Islet precursor cell (in vitro differentiated cells): ENCODE measurements around the gene F11R.
"Not testable (repeated sequence)": the region's sequence is repeated elsewhere in the genome, so short reads cannot be mapped to it uniquely, and the experiment has no call there.

ENCODE experiments used
- DNase-seq: peaks from one replicate; pipeline ENCODE4 v3.0.0-alpha.2; 2018

F11R gene

DNA sequence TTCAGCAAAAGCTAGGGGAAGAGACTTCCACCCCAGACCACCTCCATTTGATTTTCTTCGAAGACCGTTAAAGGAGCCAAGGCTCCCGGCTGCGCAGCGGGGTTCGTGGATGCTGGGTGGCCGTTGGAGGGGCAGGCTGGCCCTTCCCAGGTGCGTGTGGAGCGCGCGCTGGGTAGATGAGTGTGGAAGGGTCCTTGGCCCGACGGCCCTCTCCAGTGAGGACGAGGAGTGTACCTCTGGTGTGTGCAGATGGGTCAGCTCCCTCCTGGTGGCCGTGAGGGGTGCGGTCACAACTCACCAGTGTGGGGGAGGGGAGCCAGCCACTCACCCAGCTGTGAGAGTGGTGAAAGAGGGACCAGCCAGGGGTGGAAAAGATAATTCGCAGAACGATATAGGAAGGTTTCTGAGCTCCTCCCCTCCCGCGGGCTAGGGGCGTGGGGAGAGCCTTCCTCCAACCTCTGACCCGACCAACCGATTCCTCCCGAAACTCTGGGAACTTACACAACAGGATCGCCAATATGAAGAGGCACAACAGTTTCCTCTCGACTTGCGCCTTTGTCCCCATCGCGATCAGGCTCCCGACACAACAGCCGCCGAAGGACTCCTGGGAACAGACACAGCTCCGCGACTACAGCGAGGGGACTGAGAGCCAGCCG lies at the start of gene F11R:
Gene F11R, minus strand, starts transcription at position 644 of the 656 bp plus-strand sequence. Its CDS starts 79 bp downstream, at position 565.
- peak; percentile 92 for DNase-seq

DNA sequence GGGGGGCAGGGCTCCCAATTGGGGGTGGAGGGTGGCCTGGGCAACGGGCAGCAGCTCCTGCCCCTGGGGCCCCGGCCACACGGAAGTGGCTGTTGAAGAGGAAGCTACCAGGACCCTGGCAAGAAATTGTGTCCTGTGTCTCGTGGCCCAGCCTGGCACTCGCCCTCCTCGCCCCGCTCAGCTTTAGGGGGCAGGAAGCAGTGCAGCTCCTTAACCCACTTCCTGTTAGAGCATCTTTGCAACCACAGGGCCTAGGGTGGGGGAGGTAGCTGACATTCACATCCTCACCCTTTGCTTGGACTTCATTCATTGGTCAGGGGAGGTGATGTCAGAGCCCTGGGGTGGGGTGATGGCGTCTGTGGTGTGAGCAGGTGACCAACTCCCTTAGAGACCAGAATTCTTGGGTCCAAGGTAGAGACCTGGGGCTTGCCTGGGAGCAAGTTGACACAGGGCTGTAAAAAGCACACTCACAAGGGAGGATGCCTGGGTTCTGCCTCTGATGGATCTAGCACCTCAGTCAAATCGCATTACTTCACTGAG lies 48.8 kb upstream of the F11R start, which contains the start of gene ARHGAP30:
Gene ARHGAP30, minus strand, starts transcription at position 161 of the 540 bp plus-strand sequence. CDS start 267 bp downstream, outside the sequence.
- DNase-seq = no peak

DNA sequence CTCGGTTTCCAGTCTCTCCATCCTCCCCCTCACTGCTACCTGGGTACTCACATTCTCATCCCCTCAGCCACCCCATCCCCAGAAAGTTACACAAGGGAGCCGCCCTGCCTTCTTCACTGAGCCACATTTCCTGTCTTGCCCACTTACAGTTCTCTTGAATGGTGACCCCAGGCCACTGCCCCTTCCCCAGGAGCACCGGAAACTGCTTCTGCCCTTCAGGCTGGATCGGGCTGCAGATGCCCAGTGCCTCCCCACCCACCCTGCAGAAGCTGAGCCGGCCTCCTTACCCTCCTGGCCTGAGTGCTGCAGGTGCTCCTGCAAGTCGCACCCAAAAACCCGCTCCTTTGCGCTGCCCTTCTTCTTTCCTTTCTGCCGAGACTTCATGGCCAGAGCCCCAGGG lies 48.3 kb upstream of the F11R start:
- DNase-seq = no peak

DNA sequence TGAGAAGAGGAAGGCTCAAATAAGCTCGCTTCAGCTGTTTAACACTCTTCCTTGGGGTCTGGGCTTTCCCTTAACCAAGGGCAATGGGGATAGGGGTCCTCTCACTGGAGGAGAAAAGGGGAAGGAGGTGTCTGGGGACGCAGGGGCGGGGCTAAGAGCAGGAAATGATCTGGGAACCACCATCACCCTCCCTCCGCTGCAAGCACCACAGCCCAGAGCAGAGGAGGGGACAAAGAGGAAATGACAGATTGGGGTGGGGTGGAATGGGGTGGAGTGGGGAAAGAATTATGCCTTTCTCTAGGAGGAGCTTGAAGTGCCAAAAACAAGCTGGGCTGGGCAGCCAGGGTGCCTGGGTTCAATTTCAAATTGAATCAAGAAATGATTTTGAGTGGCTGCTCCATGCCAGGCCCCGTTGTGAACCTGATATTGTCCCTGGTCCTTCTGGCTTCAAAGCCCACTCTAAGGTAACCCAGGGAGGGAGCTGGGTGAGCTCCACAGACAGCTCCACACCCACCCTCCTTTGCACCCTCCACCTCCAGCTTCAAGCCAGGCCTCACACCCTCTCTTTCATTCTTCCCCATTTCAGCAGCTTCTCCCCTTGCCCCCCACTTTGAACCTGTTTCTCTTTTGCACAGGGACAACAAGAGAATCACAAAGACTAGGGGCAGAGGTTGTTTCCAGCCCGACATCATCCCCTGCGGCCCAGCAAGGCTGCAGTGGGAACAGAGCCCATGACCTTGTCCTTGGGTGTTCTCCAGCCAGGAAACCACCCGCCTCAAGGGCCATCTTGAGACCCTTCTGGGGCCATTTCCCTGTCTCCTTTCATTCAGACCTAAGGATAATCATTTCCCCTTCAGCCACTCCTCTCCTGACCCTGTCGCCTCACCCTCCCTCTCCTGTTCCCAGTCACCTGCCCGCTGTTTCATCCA lies 47.6 kb upstream of the F11R start:
- DNase-seq = no peak

DNA sequence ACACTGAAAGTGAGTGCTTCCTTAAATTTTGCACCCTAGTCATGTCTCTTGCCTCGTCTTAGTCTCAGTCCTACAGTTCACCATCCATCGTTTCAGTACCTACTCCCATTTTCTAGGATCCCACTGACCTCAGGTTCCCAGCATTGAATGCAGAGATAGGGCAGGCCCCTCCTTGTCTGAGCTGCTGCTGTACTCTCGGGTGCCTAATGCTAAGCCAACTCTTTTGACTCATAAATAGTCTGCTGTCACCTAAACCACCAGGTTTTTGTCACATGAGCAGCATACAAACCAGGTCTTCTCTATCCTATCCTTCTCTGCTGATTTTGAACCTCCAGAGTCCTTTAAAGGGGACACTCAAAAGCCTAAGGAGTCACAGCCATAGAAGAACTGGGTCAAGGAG lies 45.7 kb upstream of the F11R start:
- no peak for DNase-seq

DNA sequence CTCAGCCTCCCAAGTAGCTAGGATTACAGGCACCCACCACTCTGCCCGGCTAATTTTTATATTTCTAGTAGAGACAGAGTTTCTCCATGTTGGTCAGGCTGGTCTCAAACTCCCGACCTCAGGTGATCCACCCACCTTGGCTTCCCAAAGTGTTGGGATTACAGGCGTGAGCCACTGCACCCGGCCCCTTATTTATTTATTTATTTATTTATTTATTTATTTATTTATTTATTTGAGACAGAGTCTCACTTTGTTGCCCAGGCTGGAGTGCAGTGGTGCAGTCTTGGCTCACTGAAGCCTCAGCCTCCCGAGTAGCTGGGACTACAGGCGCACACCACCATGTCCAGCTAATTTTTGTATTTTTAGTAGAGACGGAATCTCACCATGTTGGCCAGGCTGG lies 44.7 kb upstream of the F11R start:
- DNase-seq = not testable (repeated sequence)

DNA sequence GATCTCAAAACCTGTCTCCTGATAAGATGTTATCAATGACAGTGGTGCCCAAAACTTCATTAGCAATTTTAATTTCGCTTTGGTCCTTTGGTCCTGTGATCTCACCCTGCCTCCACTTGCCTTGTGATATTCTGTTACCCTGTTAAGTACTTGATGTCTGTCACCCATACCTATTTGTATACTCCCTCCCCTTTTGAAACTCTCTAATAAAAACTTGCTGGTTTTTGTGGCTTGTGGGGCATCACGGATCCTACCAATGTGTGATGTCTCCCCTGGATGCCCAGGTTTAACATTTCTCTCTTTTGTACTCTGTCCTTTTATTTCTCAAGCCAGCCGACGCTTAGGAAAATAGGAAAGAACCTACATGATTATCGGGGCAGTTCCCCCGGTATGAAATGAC lies 43.0 kb upstream of the F11R start:
- DNase-seq = not testable (repeated sequence)

DNA sequence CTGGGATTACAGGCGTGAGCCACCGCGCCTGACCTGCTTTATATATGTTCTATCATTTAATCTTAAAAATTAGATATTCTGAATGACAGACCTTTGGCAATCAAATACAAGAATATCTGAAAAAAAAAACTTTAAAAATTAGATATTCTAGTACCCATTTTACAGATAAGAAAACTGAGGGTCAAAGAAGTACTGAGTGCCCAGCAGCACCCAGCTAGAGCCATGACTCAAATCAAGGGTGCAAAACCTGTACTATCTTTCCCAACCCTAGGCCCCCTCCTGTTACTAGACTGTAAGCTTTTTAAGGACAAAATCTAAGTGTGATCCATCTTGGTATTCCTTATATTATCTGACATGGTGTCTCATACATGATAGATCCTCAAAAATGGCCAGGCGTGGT lies 40.5 kb upstream of the F11R start:
- DNase-seq = no peak

DNA sequence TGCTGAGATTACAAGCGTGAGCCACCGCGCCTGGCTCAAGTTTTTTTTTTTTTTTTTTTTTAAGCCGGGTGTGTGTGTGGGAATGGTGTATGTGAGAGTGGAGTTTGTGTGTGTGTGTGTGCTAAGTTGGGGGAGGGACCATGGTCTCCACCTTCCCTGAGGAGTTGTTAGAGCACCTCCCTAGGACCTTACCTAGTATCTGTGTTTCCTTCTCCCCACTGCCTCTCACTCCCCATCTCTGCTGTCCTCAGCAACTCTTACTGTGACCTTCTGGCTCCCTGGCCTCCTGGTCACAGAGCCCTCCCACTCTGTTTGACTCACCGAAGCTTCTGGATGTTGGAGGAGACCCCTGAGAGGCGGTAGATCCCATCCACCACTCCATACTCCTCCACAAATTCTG lies 38.3 kb upstream of the F11R start:
- DNase-seq = no peak

DNA sequence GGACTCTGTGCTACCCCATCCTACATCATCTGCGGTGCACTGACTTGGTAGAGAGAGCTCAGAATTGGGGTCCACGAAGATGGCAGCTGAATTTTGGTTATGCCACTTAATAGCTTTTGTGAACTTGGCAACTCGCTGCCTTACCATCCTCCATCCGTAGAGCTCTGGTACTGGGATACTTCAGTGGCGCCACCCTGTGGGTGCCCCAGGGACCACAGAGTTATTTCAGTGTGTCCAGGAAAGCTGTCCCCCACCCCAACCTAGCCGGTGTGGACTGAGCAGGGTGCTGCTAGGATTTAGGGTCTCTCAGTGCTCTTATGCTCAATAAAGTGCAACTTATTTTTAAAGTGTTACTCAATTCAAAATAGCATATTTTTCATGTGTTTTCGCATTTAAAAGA lies 33.9 kb upstream of the F11R start:
- DNase-seq = no peak

DNA sequence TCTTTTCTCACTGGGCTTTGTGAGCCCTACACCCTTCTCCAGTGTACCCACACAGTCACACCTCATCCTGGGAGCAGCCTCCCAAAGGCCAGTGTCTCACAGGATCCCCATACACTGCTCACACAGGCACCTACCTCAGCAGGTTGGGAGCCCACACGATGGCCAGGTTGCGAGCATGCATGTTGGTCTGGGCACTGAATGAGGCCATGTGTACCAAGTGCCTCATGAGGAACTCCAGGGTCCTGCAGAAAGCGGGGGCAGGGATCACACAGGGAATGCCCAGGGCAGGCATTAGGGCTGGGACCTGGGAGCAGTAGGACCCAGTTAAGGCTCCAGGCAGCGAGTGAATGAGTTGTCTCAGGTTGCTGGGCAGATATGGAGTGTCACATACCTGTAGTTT lies 33.3 kb upstream of the F11R start:
- no peak for DNase-seq

DNA sequence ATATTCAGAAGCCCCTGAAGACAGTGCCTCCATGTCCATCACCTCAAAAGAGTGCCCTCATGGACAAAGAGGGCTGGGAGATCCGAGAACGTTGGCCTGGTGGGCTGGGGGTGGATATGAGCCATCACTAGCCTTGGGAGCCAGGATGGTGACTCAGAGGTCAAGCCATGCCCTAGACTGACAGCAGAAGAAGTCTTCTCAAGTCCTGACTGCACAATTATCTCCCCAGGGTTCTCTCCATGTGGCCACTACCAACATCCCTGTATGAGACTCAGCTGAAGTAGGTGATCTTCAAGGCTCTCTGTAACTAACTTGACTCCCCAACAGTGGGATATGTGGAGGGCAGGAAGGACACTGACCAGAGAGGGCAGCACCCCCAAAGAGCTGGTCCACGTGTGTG lies 31.9 kb upstream of the F11R start:
- DNase-seq = no peak

DNA sequence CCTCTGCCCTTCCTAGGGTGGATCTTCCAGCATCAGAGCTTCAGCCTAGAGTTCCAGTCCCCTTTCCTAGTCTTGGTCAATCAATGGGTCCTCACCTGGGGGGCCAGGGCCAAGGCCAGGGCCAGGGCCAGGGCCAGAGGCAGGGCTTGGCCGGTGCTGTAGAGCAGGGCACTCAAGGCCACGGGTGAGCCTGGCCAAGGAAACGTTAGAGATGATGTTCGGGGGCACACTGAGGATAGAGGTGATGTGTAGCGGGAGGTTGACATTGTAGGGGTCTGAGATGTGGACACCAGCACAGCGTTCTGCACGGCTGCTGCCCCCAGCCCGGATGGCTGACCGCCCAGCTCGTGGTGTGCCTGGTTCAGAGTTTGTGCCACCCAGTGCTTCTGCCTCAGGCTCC lies 30.3 kb upstream of the F11R start:
- no peak for DNase-seq

DNA sequence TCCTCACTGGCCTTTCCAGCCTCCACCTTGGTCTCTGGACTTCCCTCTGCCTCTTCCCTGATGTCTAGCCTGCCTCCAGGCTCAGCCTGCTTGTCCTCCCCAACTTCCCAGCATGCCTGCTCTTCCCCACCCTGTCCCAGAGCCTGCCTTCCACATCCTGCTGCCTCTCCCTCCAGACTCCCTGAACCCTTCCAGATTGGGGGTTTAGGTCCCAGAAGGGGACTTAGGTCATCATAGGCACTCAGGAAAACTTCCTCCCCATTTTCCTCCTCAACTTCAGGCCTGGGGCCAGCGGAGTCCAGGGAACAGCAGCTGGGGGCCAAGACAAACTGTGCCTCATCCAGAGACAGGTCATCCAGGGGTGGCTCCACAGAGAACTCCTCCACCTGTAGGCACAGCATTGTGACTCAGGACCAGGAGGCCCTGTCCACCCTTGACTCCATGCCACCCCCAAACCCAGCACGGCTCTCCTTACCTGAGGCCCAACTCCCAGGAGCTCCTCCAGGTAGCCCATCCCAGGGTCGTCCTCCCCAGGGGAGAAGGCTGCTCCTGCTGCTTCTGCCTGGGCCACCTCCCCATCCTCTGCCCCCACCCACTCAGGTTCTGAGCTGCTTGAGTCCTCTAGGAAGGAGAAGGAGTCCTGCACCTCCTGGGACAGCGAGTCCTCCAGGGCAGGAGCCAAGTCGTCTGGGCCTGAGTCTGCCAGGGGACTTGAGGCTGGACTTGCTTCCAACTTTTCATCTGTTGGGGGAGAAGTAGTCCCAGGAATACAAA lies 28.2 kb upstream of the F11R start:
- no peak for DNase-seq

DNA sequence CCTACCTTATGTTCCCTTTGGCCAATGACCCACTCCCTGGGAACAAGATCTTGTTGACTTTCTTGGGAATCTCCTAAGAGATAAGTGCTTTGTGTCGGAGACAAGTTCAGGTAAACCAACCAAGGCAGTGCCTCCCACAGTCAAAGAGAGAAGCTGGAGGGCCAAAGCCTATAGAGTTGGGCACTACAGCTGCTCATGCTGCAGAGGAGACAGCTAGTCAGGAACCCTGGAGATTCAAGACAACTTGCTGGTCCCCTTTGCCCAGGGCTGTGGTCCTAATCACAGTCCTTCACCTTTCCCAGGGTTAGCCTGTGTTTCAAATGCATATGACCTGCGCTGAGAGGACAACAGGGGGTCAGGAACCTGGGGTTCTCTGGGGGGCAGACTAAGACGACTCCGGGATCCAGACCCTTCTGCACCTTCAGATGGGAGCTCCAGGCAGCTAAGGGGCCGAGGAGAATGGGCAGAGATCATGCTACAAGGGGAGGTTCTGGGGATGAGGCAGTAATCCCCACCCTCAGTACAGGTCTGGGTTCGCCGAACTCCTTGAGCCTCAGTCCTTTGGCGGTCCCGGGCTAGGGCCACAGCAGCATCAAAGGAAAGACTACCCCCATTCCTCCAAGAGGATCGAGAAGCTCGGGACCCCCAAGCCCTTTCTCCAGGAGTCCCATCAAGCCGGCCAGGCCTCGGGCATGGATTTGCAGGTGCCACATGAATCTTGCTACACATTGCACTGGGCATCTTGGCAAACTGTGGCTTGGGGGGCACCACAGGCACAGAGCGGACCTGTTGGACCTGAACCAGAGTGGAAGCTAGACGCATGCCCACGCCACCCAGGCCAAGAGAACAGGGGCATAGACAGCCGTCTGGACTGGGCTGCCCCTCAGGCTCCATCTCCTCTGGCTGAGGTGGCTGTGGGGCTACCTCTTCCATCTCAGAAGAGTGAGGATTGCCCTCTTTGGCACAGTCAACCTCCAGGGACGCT lies 26.8 kb upstream of the F11R start:
- no peak for DNase-seq

DNA sequence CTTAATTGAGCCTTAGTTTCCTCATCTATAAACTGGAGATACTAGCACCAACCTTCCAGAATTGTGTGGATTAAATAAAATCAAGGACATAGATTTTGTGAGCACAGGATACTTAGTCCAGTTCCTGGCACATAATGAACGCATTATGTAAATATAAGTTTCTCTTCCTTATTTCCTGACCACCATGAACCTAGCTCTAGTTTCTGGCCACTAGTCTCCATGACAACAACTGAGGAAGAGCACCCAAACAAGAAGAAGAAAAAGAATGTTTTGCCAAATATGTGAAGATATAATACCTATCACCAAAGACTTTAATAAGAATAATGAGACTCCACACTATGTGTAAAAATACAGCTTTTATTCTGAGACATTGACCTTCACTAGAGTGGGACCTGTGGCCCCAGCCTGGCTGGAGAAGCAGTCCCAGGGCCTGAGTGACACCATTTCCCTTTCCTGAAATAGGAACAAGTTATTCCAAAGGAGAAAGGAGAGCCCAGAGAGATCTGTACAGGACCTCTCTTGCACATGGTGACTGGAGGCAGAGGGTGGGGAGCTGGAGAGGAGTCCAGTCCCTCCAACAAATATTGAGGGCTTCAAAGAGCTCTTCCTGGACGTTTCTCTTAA lies 25.8 kb upstream of the F11R start:
- DNase-seq = no peak

DNA sequence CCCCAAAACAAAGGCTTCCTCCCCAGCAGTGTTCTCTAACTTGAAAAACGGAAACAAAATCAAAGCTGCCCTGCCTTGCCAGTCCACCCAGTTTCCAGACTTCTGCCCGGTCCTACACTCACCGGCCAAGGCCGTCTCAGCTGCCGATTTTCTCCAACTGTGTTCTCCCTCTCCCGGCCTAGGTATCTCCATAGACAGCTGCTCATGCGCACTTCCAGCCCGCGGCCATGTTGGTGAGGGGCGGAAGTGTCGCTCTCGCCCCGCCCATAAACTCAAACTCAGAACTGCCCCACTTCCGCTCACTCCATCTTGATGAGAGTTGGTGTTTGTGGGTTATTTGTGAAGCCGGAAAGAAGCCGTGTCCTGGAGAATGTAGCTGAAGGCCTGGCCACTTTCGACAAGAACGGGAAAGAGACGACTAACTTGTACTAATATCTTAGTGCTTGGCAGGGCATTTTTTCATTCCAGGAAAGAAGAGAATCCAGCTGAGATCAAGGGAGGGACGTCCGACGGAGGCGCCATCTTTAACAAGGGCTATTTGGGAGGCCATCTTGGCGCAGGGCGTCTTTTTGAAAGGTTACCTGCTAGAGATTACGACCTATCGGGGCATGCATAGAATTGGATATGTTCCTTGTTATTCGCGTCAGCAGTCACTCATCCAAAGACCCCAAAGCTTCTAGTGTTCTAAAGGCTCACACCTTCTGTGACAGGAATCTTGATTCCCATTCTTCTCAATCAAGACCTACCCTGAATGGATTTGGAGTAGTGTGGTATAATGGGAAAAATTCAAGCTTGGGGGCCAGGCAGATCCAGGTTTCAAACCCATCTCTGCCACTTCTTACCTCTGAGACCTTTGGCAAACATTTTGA lies 25.0 kb upstream of the F11R start, which contains the start of gene USF1:
Gene USF1, minus strand, starts transcription at position 242 of the 869 bp plus-strand sequence. CDS start 2,702 bp downstream, outside the sequence.
- peak; percentile 98 for DNase-seq

DNA sequence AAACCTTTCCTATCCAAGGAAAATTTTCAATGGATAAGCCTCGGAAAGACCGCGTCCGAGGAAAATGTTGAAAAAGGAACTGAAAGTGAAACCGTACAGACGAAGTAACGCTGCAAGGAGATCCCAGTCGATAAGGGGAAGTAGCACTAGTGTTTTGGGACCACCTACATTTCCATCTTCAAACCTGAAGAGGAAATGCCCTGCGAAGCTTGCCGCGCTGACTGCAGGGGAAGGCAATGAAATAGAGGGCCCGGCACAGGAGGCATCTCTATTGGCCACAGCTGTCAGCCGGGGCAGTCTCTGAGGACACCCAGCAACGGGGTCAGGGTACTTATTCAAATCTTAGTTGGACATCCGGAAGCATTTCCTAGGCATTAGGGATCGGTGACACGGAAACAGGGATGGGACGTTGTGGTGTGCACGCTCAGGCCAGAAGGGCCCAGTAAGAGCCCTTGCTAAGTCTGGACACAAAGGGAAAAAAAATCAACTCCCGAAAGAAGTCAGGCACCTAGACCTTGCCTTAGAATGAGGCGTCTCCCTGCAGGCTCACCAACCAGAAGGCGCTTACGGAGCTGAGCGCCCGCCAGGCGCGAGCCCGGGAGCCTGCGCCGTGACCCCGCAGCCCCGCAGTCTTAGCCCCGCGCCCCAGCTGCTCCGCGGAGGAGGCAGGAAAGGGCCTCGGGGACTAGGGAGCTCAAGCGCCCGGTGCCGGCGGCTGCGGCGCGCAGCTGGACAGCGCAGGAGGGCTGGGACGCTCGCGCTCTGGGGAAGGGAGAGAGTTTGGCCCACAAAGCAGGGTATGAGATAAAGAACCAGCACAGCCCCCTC lies 24.2 kb upstream of the F11R start:
- DNase-seq = peak; percentile 85

DNA sequence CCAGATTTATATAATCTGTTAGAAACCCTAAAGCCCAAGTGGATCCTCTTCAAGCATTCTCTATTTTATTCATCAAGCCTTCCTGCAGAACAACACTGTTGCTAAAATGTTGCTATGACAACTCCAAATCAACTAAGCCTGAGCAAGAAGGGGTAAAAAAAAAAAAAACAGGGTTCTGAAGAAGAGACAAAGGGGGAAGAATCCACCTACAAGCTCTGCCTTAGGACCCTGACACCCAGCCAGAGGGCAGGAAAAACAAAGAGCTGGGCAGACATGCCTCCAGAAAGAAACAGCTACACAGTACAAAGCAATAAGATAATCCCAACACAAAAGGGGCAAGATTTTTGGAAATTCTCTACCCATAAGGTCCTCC lies 23.6 kb upstream of the F11R start:
- DNase-seq = no peak
